WTC11 (cell line): Measurements from ENCODE around the gene PRKCB. TPM values are rescaled to one million over a fixed set of nuclear protein-coding genes. Genes with fewer than 3 reads are reported as not detected.

Source experiments
- ATAC-seq: fragments of 200-7000 bp; cut with Tn5 transposase; 2 replicates; pipeline ENCODE4 v1.10.0; 2021; ENCODE audit warnings: mild to moderate bottlenecking, moderate library complexity
- CTCF ChIA-PET: fragments of 300-600 bp; sonication (Branson Sonifier 250); formaldehyde crosslinking; loops from one replicate; lab custom pipeline; 2021; ENCODE audit warnings: antibody characterized with exemption; lab: Charles Lee
- POLR2A ChIA-PET: fragments of 350-600 bp; sonication (Branson Sonifier 250); formaldehyde crosslinking; loops from one replicate; lab custom pipeline; 2021; ENCODE audit warnings: antibody characterized with exemption; lab: Charles Lee
- DNase-seq: peaks from one replicate; pipeline ENCODE4 v3.0.0; 2021; ENCODE audit warnings: low spot score
- H3K27ac Mint-ChIP-seq: 2 replicates; pipeline ENCODE4 v1.8.0; 2021; ENCODE audit warnings: mixed read lengths
- H3K27me3 Mint-ChIP-seq: 2 replicates; pipeline ENCODE4 v1.8.0; 2021; ENCODE audit warnings: low read depth, mild to moderate bottlenecking, moderate library complexity, mixed read lengths
- H3K36me3 Mint-ChIP-seq: 2 replicates; pipeline ENCODE4 v1.8.0; 2021; ENCODE audit warnings: mixed read lengths
- H3K4me1 Mint-ChIP-seq: 2 replicates; pipeline ENCODE4 v1.8.0; 2022; ENCODE audit warnings: mixed read lengths
- H3K4me3 Mint-ChIP-seq: 2 replicates; pipeline ENCODE4 v1.8.0; 2021; ENCODE audit warnings: mild to moderate bottlenecking, moderate library complexity, mixed read lengths
- H3K9me3 Mint-ChIP-seq: 2 replicates; pipeline ENCODE4 v1.8.0; 2021; ENCODE audit warnings: mixed read lengths
- FOXJ3 ChIP-seq: sonication (generic); formaldehyde crosslinking; IDR thresholded peaks from 2 replicates; pipeline ENCODE4 v1.9.0; 2021; ENCODE audit warnings: missing genetic modification reagents, mild to moderate bottlenecking, borderline replicate concordance
- NFYB ChIP-seq: sonication (generic); formaldehyde crosslinking; conservative IDR thresholded peaks from 2 replicates; pipeline ENCODE4 v1.8.0; 2022; ENCODE audit warnings: low read depth, missing genetic modification reagents
- NR3C1 ChIP-seq: sonication (generic); formaldehyde crosslinking; conservative IDR thresholded peaks from 2 replicates; pipeline ENCODE4 v1.8.1; 2023; ENCODE audit warnings: low read depth, mild to moderate bottlenecking, missing genetic modification reagents
- SMAD3 ChIP-seq: sonication (generic); formaldehyde crosslinking; IDR thresholded peaks from 2 replicates; pipeline ENCODE4 v1.8.0; 2022; ENCODE audit warnings: missing genetic modification reagents, mild to moderate bottlenecking, borderline replicate concordance
- SMAD4 ChIP-seq: sonication (generic); formaldehyde crosslinking; IDR thresholded peaks from 2 replicates; pipeline ENCODE4 v1.8.0; 2022; ENCODE audit warnings: mild to moderate bottlenecking, missing genetic modification reagents
- SP1 ChIP-seq: sonication (generic); formaldehyde crosslinking; conservative IDR thresholded peaks from 2 replicates; pipeline ENCODE4 v1.8.1; 2022; ENCODE audit warnings: missing genetic modification reagents
- TP53 ChIP-seq: sonication (generic); formaldehyde crosslinking; IDR thresholded peaks from 2 replicates; pipeline ENCODE4 v1.8.1; 2023; ENCODE audit warnings: mild to moderate bottlenecking, missing genetic modification reagents
- ZNF121 ChIP-seq: sonication (generic); formaldehyde crosslinking; IDR thresholded peaks from 2 replicates; pipeline ENCODE4 v1.8.0; 2023; ENCODE audit warnings: missing genetic modification reagents
- ZNF232 ChIP-seq: sonication (generic); formaldehyde crosslinking; IDR thresholded peaks from 2 replicates; pipeline ENCODE4 v1.8.0; 2022; ENCODE audit warnings: mild to moderate bottlenecking, missing genetic modification reagents
- ZNF396 ChIP-seq: fragments of 250-450 bp; sonication (Bioruptor Pico); IDR thresholded peaks from 2 replicates; pipeline ENCODE4 v1.8.0; 2021; ENCODE audit warnings: mild to moderate bottlenecking, moderate library complexity, borderline replicate concordance
- ZNF671 ChIP-seq: fragments of 250-450 bp; sonication (Bioruptor Pico); IDR thresholded peaks from 2 replicates; pipeline ENCODE4 v1.8.0; 2021; ENCODE audit warnings: mild to moderate bottlenecking
- total RNA-seq: library from RNA; stranded (reverse); gene quantifications from 3 replicates; pipeline ENCODE4 v1.2.3, GENCODE V29; 2021
- TF ChIP-seq, protein P1 (sequence below): sonication (generic); formaldehyde crosslinking; IDR thresholded peaks from 2 replicates; pipeline ENCODE4 v1.8.0; 2022; ENCODE audit warnings: mild to moderate bottlenecking, missing genetic modification reagents
- TF ChIP-seq, protein P2 (sequence below): fragments of 250-450 bp; sonication (Bioruptor Pico); IDR thresholded peaks from 2 replicates; pipeline ENCODE4 v1.9.0; 2021; ENCODE audit warnings: mild to moderate bottlenecking
- TF ChIP-seq, protein P3 (sequence below): sonication (generic); formaldehyde crosslinking; conservative IDR thresholded peaks from 2 replicates; pipeline ENCODE4 v1.8.1; 2023; ENCODE audit warnings: mild to moderate bottlenecking, low read depth, missing genetic modification reagents, moderate library complexity
- TF ChIP-seq, protein P4 (sequence below): fragments of 250-450 bp; sonication (Bioruptor Pico); conservative IDR thresholded peaks from 2 replicates; pipeline ENCODE4 v1.9.0; 2021; ENCODE audit warnings: mild to moderate bottlenecking
- TF ChIP-seq, protein P5 (sequence below): fragments of 200-600 bp; IDR thresholded peaks from 2 replicates; pipeline ENCODE4 v1.8.0; 2022; ENCODE audit warnings: antibody characterized with exemption

PRKCB gene
- total RNA-seq, 1 experiment from 2014 or later: 6.9 TPM

DNA sequence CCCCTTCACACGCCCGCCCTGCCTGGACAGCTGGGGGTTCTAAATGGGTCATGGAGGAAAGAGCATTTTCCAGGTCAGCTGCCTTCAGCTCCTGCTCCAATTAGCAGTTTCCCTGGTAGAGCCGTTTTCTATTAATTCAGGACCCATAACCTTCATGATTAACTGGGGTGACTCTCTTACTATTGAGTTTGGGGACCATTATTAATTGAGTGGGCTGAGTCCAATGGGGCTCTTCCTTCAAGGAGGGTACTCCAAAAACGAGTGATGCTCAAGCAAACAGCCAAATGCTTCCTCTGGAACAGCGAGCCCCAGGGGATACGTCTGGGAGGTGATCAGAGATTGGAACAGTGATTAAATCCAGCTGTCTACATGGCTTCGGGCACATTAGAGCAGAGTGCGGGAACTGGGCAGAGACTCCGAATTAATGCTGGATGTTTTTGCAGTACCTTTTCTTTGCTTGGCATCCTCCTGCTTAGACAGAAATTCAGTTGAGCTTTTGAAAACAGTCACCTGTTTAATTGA is 352.3 kb downstream of the PRKCB start (continued):
- TF ChIP-seq FOXJ3 (CRISPR knock-in tag) (no peak), ZNF232 (CRISPR knock-in tag) (no peak), ZNF396 (CRISPR knock-in tag) (no peak), SMAD4 (CRISPR knock-in tag) (no peak), SP1 (CRISPR knock-in tag) (no peak), ZNF121 (CRISPR knock-in tag) (no peak), NR3C1 (CRISPR knock-in tag) (no peak)
- TF ChIP-seq, protein P1, sequence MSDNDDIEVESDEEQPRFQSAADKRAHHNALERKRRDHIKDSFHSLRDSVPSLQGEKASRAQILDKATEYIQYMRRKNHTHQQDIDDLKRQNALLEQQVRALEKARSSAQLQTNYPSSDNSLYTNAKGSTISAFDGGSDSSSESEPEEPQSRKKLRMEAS: no peak
- TF ChIP-seq, protein P2, sequence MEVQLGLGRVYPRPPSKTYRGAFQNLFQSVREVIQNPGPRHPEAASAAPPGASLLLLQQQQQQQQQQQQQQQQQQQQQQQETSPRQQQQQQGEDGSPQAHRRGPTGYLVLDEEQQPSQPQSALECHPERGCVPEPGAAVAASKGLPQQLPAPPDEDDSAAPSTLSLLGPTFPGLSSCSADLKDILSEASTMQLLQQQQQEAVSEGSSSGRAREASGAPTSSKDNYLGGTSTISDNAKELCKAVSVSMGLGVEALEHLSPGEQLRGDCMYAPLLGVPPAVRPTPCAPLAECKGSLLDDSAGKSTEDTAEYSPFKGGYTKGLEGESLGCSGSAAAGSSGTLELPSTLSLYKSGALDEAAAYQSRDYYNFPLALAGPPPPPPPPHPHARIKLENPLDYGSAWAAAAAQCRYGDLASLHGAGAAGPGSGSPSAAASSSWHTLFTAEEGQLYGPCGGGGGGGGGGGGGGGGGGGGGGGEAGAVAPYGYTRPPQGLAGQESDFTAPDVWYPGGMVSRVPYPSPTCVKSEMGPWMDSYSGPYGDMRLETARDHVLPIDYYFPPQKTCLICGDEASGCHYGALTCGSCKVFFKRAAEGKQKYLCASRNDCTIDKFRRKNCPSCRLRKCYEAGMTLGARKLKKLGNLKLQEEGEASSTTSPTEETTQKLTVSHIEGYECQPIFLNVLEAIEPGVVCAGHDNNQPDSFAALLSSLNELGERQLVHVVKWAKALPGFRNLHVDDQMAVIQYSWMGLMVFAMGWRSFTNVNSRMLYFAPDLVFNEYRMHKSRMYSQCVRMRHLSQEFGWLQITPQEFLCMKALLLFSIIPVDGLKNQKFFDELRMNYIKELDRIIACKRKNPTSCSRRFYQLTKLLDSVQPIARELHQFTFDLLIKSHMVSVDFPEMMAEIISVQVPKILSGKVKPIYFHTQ (CRISPR knock-in tag): no peak
- TF ChIP-seq, protein P3, sequence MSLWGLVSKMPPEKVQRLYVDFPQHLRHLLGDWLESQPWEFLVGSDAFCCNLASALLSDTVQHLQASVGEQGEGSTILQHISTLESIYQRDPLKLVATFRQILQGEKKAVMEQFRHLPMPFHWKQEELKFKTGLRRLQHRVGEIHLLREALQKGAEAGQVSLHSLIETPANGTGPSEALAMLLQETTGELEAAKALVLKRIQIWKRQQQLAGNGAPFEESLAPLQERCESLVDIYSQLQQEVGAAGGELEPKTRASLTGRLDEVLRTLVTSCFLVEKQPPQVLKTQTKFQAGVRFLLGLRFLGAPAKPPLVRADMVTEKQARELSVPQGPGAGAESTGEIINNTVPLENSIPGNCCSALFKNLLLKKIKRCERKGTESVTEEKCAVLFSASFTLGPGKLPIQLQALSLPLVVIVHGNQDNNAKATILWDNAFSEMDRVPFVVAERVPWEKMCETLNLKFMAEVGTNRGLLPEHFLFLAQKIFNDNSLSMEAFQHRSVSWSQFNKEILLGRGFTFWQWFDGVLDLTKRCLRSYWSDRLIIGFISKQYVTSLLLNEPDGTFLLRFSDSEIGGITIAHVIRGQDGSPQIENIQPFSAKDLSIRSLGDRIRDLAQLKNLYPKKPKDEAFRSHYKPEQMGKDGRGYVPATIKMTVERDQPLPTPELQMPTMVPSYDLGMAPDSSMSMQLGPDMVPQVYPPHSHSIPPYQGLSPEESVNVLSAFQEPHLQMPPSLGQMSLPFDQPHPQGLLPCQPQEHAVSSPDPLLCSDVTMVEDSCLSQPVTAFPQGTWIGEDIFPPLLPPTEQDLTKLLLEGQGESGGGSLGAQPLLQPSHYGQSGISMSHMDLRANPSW: no peak
- TF ChIP-seq, protein P4, sequence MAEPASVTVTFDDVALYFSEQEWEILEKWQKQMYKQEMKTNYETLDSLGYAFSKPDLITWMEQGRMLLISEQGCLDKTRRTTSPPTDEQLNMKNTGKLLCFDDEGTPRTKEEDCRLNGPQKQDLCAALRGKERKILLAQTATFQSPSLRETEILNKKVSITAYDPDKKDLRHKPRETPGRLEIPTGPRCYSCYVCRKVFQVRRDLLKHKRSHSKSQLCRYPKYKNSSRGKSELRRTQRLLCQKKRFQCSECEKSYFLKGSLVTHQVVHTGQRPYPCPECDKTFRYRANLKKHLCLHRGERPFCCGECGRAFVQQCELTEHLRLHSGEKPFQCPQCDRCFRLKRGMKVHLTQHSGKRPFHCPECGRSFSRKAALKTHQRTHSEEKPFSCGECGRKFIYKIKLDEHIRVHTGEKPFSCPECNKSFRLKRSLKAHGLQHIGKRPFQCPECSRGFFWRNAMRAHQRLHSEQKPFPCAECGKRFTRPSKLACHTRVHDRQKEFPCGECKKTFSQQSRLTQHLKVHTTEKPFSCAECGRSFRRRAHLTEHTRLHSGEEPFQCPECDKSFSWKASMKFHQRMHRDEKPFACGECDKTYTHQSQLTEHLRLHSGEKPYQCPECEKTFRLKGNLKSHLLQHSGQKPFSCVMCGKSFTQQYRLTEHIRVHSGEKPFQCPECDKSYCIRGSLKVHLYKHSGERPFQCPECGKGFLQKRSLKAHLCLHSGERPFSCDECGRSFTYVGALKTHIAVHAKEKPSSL: no peak

DNA sequence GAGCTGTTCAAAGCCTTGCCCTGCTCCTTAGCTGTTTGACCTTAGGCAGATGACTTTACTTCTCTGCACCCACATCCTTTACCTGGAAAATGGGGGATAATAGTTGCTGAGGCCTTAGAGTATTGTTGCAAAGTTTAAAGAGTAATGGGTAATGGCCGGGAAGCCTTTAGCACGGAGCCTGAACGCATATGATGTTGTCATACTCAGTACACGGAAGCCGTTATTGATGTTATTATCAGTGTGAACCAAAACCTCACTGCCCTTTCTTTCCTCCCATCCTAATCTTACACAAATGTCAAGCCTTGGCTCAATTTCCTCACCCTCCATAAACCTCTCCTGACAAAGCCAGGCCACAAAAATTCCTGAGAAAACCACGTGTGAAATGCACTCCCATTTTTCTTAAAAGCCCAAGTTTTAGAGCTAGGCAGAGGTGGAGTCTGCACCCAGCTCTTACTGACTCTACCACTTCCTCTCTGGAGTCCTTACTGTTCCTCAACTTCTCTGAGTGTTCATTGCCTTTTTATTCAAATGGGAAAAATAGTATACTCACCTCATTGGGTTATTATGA is 353.1 kb downstream of the PRKCB start:
- CTCF ChIA-PET: interaction anchor here (1.3 to 2.3 kb wide), 3 partner anchors 64 to 316 kb away, joined by 6 to 9 read pairs (median 7); no protein-coding TSS in a partner anchor
- Mint-ChIP-seq H3K9me3 (no peaks in the 10 kb centered on the region), H3K4me3 (no peak overlapping the region), H3K36me3 (no peaks in the 10 kb centered on the region), H3K27me3 (no peaks in the 10 kb centered on the region), H3K27ac (peak overlapping the region; percentile 60), H3K4me1 (peaks cover 19% of the 10 kb centered on the region)
- TF ChIP-seq TP53 (CRISPR knock-in tag): no peak
- POLR2A ChIA-PET: no interaction called here
- ATAC-seq: no peak
- no peak for DNase-seq

DNA sequence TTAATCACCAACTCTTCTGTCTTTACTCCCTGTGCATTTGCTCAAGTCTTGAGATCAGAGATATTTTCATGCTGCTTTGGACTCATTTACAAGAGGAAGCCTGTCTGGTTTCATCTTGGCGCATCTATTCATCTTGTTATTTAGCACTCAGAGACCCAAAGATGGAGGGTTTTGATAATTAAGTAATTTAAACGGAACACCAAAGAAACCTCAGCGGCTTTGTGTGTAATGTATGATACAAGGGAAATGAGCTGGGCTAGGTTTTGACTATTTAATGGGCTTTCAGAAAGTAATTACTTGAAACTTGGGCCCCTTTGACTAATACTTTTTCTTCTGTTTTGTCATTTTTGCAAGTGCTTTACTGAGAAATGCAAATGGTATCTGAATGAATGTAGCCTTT is 354.2 kb downstream of the PRKCB start:
- ATAC-seq: no peak
- ChIA-PET POLR2A (no interaction called here), CTCF (interaction anchor here (2.3 kb wide), 1 partner anchor 145 kb away, joined by 7 read pairs; no protein-coding TSS in a partner anchor)
- H3K4me3 Mint-ChIP-seq: no peak overlapping the region
- H3K27ac Mint-ChIP-seq: no peak overlapping the region
- H3K36me3 Mint-ChIP-seq: no peaks in the 10 kb centered on the region
- H3K27me3 Mint-ChIP-seq: no peaks in the 10 kb centered on the region
- H3K9me3 Mint-ChIP-seq: no peaks in the 10 kb centered on the region
- H3K4me1 Mint-ChIP-seq: peaks cover 16% of the 10 kb centered on the region
- TF ChIP-seq SMAD3 (no peak), NFYB (no peak), ZNF671 (CRISPR knock-in tag) (no peak)
- TF ChIP-seq, protein P5, sequence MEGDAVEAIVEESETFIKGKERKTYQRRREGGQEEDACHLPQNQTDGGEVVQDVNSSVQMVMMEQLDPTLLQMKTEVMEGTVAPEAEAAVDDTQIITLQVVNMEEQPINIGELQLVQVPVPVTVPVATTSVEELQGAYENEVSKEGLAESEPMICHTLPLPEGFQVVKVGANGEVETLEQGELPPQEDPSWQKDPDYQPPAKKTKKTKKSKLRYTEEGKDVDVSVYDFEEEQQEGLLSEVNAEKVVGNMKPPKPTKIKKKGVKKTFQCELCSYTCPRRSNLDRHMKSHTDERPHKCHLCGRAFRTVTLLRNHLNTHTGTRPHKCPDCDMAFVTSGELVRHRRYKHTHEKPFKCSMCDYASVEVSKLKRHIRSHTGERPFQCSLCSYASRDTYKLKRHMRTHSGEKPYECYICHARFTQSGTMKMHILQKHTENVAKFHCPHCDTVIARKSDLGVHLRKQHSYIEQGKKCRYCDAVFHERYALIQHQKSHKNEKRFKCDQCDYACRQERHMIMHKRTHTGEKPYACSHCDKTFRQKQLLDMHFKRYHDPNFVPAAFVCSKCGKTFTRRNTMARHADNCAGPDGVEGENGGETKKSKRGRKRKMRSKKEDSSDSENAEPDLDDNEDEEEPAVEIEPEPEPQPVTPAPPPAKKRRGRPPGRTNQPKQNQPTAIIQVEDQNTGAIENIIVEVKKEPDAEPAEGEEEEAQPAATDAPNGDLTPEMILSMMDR: no peak
- DNase-seq: no peak
